Activated CD8-positive, alpha-beta memory T cell treated with anti-CD3 and anti-CD28 coated beads, Interleukin-2, amount 50 U/mL, for 48 hours (primary cell): Measurements from ENCODE around the gene OPHN1.

Experiments used
- DNase-seq: peaks from one replicate; pipeline ENCODE4 v3.0.0-alpha.2; 2020

OPHN1 gene, protein sequence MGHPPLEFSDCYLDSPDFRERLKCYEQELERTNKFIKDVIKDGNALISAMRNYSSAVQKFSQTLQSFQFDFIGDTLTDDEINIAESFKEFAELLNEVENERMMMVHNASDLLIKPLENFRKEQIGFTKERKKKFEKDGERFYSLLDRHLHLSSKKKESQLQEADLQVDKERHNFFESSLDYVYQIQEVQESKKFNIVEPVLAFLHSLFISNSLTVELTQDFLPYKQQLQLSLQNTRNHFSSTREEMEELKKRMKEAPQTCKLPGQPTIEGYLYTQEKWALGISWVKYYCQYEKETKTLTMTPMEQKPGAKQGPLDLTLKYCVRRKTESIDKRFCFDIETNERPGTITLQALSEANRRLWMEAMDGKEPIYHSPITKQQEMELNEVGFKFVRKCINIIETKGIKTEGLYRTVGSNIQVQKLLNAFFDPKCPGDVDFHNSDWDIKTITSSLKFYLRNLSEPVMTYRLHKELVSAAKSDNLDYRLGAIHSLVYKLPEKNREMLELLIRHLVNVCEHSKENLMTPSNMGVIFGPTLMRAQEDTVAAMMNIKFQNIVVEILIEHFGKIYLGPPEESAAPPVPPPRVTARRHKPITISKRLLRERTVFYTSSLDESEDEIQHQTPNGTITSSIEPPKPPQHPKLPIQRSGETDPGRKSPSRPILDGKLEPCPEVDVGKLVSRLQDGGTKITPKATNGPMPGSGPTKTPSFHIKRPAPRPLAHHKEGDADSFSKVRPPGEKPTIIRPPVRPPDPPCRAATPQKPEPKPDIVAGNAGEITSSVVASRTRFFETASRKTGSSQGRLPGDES

DNA sequence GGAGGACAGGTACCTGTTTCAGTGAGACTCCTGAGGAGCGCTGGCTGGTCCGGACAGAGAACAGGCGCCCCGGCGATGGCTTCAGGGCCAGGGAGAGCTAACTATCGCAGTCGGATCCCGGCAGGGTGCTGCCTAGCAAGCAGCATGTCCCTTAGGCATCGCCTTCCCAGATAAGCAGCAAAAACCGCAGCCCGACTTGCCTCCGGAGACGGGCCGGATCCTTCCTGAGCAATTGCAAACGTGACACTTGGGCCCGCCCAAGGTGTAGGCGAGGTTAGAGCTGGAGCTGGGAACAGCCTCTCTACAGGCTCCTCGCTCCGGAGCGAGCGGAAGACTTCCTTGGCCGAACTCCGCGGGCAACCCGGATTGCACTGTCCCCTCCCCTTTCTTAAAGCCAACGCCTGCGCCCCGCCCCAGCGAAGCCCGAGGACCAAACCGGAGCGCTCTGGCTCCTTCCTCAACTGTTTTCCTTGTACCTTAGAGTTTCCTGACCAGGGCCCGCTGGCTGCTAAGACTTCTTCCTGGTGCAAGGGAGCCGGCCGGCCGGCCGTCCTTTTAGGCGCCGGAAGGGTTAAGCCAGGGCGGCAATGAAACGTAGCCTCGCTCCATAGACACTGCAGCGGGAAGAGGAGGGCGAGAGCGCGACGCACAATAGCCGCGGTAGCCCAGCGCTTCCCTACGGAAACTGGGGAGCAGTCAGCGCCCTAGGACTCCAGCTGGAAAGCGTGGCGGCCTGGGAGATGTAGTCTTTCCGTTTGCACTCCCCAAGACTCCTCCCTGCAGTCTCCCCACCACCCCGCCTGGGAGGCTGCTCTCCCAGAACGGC lies at the start of gene OPHN1:
Gene OPHN1, minus strand, starts transcription at position 341 of the 826 bp plus-strand sequence. CDS start 475 bp downstream, outside the sequence.
- peak; percentile 44 for DNase-seq

DNA sequence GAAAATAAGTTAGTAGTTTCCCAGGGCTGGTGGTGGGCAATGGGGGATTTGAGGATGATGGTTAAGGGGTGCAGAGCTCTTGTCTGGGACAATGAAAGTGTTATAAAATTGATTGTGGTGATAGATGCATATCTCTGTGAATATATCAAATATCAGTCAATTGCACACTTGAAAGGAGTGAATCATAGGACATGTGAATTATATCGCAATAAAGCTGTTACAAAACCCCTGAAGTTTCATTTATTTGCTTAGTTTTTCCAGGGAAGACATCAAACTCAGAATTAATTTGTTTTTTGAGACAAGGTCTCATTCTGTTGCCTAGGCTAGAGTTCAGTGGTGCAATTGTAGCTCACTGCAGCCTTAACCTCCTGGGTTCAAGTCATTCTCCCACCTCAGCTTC lies 47.7 kb upstream of the OPHN1 start:
- no peak for DNase-seq

DNA sequence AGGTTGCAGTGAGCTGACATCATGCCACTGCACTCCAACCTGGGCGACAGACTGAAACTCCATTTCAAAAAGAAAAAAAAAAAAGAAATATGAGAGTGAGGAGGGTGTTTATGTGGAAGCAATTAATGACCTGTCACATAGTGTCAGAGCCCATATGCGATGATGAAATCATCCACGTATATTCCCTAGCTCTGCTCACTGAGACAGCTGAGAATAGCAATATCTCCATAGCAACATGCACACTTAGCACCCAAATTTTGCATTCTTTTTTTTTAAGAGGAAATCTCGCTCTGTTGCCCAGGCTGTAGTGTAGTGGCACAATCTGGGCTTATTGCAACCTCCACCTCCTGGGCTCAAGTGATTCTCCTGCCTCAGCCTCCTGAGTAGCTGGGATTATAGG lies 31.5 kb upstream of the OPHN1 start:
- no peak for DNase-seq

DNA sequence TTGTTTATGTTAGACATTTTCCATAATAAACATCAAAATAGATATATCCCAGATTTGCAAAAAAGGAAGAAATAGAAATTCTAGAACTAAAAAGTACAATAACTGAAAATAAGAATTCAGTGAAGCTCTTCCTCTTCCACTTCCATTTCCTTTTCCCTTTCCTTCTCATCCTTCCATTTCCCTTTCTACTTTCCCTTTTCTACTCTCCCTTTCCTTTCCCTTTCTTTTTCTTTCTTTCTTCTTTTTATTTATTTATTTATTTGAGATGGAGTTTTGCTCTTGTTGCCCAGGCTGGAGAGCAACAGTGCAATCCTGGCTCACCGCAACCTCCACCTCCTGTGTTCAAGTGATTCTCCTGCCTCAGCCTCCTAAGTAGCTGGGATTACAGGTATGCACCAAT lies 30.6 kb upstream of the OPHN1 start:
- DNase-seq, result no peak

DNA sequence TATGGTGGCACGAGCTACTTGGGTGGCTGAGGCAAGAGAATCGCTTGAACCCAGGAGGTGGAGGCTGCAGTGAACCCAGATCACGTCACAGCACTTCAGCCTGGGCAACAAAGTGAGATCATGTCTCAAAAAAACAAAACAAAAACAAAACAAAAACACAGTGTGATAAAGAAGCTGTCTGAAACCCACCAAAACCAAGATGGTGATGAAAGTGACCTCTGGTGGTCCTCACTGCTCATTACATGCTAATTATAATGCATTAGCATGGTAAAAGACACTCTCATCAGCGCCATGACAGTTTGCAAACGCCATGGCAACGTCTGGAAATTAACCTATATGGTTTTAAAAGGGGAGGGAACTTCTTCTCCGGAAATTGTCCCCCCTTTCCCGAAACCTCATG lies 29.4 kb upstream of the OPHN1 start:
- DNase-seq, result no peak

DNA sequence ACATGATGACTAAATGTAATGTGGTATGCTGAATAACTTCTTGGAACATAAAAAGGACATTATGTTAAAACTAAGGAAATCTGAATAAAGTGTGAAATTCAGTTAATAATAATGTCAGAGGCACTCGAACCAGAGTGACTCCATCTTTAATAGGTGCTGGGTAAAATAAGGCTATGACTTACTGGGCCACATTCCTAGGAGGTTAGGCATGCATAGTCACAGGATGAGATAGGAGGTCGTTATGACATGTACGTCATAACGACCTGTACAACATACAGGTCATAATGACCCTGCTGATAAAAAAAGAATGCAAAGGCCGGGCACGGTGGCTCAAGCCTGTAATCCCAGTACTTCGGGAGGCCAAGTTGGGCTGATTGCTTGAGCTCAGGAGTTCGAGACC lies 28.9 kb upstream of the OPHN1 start:
- no peak for DNase-seq

DNA sequence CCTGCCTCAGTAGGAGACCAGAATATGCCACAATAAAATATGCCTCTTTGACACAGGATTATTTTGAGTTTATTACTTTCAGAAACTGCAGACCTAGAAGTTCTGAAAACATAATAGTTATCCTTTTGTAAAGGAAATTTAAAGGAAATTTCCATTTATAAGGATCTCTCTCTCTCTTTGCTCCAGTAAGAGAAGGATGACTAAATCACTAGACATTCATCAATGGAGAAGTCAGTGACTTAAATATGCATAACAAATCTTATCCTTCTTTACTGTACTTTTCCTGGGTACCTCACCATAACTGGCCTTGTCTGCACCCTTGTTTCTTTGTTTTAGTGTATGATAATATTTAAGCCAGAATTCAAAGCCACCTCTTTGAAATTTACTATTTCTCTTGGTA lies 28.3 kb upstream of the OPHN1 start:
- DNase-seq, result no peak

DNA sequence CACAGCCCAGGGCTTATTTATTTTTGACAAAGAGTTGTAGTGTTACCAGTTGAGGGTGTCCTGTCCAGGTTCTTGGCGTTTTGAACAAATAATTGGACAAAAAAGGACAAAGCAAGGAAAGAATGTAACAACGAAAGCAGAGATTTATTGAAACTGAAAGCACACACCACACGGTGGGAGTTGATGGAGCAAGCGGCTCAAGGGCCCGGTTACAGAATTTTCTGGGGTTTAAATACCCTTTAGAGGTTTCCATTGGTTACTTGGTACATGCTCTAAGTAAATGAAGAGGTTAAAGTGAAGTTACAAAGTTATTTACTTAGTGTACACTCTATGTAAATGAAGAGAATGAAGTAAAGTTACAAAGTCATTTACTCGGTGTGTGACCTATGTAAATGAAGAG lies 27.8 kb upstream of the OPHN1 start:
- no peak for DNase-seq

DNA sequence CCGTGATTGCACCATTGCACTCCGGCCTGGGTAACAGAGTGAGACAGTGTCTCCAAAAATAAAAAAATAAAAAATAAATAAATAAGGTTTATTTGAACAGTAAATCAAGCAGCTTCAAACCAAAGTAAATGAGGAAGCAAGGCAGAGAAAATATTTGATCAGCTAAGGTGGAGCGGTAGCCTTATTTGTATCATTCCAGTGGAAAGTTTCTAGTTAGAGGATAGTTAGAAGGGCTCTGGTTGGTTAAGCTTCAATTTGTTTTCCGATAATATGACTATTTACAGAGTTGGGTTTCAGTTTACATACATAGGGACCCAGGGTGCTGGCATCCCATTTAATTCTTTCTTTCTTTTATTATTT lies 21.8 kb upstream of the OPHN1 start:
- DNase-seq, result no peak

DNA sequence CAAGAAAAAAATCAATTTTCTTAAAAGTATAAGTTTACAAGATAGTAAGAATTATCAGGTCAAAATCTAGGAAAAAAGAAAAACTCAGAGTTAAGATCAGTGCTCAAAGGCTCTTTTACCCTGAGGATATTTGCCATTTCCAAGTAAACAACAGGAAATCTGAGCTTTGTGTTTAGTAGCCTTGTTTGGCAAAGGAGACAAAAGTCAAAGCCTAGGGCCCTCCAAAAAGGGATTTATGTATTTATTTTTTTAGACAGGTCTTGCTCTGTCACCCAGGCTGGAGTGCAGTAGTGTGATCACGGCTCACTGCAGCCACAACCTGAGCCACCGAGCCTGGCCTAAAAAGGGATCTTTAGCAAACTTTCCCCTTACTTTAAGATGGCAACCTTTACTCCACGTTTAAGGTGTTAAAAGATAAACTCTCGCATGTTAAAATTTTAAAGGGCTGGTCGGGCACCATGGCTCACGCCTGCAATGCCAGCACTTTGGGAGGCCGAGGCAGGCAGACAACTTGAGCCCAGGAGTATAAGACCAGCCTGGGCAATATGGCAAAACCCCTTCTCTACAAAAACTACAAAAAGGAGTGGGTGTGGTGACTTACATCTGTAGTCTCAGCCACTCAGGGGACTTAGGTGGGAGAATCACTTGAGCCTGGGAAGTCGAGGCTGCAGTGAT lies 21.3 kb upstream of the OPHN1 start:
- DNase-seq, result no peak

DNA sequence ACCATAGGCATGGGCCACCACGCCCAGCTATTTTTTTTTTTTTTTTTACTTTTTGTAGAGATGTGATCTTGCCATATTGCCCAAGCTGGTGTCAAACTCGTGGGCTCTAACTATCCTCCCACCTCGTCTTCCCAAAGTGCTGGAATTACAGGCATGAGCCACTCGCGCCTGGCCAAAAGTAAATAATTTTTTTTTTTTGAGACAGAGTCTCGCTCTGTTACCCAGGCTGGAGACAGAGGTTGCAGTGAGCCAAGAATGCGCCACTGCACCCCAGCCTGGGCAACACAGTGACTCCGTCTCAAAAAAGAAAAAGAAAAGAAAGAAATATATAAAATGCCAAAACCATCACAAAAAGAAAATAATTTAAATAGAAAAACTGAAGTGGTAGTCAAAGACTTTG lies 18.4 kb upstream of the OPHN1 start:
- DNase-seq, result no peak

DNA sequence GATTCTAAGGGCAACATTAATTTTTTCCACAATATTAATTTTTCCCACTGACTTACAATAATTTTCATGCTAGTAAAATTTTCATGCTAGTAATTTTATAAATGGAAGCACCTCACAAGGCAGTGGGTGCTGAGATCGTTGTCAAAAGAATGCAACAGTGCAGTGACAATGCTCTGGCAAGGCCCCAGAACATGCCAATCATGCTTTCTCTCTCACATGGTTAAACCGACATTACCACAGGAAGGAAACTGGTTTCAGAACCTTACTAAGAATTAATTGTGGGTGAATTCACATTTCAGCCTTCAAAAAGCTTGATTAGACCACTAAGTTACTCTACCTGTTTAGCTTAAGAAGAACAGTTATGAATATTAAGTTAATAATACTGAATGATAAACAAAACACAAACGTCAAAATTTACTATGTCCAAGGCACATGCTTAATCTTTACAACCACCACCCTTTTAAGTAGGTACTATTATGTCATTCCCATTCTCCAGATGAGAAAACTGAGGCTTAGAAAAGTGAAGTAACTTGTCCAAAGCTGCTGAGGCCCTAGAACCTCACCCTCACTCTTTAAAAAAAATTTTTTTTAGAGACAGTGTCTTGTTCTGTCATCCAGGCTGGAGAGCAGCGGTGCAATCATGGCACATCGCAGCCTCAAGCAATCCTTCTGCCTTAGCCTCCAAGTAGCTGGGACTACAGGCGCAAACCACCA lies 10.0 kb upstream of the OPHN1 start:
- DNase-seq, result no peak

DNA sequence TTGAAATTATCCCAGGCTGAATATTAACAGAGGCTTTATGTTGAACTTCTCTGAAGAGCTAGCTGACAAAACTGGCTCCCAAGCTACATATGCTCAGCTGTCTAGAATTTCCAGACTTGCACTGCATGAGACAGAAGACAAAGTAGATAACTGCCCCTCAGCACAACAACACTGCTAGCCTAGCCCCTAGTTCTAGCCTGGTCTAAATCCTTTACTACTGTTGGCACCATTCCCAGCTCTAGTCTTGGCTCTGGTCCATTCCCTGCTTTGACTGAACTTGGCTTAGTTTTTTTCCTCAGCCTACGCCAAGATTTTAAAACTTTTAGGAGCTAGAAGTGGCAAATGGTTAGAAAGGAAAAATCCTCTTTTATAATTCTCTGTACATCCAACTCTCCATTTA lies 7.6 kb upstream of the OPHN1 start:
- DNase-seq, result no peak

DNA sequence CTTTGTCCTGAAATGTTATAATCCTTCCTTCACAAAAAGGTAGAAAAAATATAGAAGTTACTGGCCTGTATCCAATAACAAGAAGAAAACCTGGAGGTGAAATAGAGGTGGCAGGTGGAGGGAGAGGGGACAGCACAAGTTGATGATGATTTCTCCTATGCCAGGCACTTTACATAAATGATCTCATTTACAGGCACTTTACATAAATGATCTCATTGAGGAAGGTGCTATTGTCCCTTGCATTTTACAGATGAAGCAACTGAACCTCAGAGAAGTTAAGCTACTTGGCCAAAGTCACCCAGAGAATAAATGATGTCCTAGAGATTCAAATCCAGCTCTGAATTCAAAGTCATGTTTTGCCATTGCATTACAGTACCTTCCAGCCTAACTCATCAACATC lies 7.1 kb upstream of the OPHN1 start:
- no peak for DNase-seq

DNA sequence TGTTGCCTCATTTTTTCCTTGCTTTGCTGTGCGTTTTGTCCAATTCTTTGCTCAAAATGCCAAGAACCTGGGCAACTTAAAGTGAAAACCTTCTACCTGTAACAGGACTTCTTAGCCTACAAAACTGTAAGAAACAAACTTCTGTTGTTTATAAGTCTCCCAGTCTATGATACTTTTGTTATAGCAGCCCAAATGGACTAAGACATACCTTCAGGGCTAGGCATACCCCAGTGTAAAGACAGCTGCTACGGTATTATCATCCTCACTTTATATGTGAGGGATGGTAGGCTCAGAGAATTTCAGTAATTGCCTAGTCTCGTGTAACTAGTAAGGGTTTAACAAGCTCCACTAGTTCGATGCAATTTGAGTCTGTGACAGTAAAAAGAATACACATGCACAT lies 6.0 kb upstream of the OPHN1 start:
- no peak for DNase-seq

DNA sequence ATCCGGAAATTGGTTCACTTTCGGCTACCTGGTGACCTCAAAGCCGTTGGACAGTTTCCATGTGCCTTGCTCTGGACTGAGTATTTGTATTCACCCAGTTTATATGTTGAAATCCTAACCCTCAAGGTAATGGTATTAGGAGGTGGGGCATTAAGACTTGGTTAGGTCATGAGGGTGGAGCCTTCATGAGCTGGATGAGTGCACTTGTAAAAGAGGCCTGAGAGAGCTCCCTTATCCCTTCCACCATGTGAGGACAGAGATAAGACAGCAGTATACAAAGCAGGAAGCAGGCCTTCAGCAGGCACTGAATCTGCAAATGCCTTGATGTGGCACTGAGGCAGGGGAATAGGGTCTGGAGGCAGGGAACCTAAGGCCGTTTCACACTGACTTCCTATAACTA lies 5.3 kb upstream of the OPHN1 start:
- no peak for DNase-seq

DNA sequence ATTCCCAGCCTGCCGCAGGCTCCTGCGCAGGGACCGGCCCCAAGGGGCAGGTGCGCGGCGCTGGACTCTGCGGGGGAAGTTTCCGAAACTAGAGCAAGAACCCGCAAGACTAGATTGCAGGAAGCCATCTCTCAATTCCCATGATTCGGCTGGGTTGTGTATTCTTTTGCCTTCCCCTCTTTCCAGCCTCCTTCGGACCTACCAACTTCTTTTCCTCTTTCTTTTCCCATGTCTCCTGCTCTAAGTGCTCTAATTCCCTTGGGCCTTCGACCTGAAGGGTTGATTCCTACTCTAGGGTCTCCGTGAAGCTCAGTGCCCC lies 645 bp upstream of the OPHN1 start:
- no peak for DNase-seq

DNA sequence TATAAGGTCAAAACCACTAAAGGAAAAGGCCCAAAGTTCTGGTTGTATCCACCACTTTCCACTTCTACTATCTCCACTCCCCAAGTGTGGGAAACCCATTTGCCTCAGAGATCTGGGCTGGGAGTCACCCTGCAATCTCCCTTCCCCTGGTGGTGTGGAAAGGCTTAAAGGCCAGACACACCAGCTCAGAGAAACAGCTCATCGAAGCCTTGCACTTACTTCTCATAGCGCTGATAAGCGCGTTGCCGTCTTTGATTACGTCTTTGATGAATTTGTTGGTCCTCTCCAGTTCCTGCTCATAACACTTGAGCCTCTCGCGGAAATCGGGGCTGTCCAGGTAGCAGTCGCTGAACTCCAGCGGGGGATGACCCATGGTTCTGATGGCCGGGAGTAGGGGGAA lies 647 bp downstream of the OPHN1 start:
- DNase-seq, result no peak

DNA sequence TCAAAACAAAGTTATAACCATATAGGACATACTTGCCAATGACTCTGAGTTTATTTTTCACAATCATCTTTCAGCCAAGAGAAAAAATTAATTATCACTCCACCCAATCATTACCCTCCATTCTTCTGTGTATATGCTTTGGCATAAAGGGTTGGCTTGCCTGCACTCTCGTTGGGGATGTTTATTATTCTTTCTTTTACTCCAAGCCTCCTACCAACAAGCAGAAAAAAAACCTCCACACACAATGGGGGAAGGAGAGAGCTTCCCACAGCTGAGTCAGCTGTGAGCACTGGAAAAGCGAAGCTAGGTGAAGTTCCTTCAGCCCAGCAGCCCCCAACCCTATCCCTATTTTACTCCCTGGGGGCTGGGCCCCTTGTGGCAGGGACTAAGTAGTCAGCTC lies 1.5 kb downstream of the OPHN1 start:
- no peak for DNase-seq

DNA sequence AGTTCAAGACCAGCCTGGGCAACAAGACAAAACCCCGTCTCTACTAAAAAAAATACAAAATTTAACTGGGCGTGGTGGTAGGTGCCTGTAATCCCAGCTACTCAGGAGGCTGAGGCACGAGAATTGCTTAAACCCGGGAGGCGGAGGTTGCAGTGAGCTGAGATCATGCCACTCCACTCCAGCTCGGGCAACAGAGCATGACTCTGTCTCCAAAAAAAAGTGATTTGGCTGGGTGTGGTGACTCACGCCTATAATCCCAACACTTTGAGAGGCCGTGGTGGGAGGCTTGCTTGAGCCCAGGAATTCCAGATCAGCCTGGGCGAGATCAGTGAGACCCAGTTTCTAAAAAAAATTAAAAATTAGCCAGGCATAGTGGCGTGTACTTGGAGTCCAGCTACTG lies 4.1 kb downstream of the OPHN1 start:
- DNase-seq, result no peak

DNA sequence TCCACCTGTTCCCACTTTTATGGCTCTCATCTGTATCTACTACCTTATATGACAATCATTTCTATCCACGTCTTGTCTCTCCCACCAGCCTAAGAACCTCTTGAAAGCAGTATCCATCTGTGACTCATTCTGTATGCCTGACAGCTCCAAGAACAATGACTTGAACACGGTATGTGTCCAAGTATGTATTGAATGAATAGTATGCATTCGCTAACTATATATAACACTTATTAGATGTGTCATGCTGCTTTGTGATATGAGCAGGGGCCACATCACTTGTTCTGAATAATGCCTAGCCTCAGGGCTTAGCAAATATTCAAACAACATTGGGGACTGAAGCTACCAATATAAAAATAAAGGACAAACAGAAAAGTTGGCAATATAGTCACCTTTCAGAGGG lies 4.9 kb downstream of the OPHN1 start:
- no peak for DNase-seq

DNA sequence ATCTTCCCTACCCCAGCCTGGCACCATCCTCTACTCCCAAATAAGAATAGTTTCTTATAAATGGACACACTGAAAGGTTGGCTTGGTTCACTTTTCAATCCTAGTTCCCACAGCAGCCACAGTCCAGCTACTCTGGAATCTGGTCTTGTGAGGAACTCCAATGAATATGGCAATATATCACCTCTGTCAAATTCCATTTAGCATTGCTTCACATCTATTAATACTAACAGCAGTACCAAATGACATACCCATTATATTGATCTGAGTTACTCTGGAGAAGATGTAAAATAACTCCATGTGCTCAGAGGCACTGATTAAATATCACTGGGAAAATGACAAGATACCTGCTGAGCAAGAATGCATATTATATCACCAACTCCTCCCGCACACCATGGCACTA lies 8.6 kb downstream of the OPHN1 start:
- no peak for DNase-seq

DNA sequence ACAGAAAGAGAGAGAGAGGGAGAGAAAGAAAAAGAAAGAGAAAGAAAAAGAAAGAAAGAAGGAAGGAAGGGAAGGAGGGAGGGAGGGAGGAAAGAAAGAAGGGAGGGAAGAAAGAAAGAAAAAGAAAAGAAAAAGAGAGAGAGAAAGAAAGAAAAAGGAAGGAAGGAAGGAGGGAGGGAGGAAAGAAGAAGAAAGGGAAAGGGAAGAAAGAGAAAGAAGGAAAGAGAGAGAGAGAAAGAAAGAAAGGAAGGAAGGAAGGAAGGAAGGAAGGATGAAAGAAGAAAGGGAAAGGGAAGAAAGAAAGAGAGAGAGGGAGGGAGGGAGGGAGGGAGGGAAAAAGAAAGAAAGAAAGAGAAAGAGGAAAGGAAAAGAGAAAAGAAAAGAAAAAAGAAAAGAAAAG lies 10.8 kb downstream of the OPHN1 start:
- DNase-seq, result no peak
